HG03469 (cell line): ENCODE measurements around the gene MAP2K5.

Experiments
- ATAC-seq: cut with Tn5 transposase; IDR thresholded peaks from one replicate; pipeline ENCODE4 v1.9.1; 2021; ENCODE audit warnings: mild to moderate bottlenecking, moderate library complexity, moderate number of reproducible peaks; ENCODE audit not compliant: unreplicated experiment

MAP2K5 gene

GRCh38 chr15:67716171-67716570 lies 173.7 kb downstream of the MAP2K5 start:
- no peak for ATAC-seq

- ATAC-seq: no peak
Measured at GRCh38 chr15:67717776-67718175, 175.3 kb downstream of the MAP2K5 start.

DNA sequence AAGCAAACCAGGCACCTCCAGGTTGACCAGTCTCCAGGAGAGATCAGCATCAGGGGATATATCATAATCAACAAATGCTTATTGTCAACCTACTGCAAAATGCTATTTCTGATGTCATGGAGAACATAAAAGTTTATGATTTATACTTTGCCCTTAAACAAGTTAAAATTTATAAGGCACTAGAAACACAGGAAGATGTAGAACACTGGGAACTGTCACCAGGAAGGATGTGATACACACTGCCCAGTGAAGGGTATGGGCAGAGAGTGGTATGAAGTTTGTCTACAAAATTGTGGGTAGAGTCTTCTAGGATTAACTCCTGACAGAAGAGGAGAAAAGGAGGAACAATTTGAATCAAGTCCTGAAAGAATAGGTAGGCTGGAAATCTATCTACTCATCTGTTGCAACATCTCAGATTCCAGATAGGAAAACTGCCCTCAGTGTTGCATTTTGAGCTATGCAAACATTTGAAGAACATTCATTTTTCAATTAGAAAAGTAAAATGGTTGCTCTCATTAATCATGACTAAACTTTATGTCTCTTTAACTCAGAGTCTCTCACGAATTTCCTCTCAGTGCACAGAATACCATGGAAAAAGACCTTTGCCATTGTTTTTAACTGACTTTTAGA lies 176.9 kb downstream of the MAP2K5 start:
- ATAC-seq: no peak

- ATAC-seq: no peak
Measured at GRCh38 chr15:67720556-67721175, 178.2 kb downstream of the MAP2K5 start.

DNA sequence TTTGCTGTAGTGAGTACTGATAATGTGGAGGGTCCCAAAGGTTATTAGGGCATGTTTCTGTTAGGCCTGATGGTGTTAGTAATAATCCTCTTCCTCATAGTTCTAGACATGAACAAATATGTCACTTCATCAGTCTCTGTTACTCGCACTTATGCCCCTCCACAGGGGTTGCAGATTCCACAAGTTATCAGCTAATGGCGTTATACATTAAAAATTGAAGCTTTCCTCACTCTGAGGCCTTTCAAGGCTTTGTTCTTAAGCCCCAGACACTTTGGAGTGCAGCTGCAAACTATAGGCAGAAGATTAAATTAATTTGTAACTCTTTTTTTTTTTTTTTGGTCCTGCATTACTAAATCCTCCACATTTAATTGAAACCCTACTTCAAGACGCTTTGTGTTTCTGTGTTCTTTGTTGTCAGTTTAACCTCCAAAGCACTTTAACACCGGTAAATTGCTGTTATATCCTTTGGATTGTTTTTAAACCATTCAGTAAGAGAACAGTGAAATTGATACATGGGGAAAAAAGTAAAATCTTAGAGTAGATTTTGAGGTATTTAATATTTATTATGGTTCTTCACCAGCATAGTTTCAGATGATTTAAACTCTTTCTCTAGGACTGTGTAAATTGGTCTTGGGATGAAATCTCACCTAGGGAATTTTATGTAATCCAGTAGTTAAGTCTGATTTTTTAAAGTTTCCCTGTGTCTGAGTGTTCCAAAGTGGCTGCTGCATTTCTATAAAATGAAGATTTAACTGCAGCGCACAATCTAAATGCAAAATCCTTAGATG lies 179.7 kb downstream of the MAP2K5 start:
- ATAC-seq: no peak

DNA sequence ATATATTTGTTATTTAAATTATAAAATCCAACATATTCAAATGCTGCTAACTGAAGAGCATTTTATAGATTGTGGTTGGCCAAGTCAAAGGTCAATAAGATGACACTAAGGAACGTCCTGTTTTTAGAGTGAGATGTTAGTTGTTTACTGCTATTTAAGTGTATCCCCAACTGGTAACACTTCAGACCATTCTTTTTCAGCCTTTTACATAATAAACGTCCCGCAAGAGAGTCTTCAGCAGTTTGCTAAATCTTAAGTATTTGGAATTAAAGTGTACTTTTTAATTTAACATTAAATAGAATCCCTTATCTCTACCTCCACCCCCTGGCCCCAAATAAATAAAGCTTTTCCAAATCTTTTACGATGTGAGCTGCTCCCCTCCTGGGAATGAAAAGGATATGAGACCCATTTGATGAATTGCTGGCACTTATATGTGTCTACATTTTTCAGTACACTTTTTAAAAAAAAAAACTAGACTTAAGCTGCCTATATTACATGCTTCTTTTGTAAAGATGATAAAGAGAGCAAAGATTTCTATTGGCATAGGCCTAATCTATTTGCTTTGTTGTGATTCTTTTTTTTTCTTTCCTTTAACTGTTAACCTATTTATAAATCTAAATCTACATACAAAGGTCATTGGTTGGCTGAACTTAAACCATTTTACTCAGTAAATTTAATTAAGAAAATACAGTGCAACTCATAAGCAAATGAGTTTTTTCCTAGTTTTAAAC lies 181.0 kb downstream of the MAP2K5 start:
- ATAC-seq: no peak

GRCh38 chr15:67724691-67725375 lies 182.3 kb downstream of the MAP2K5 start:
- ATAC-seq: no peak

DNA sequence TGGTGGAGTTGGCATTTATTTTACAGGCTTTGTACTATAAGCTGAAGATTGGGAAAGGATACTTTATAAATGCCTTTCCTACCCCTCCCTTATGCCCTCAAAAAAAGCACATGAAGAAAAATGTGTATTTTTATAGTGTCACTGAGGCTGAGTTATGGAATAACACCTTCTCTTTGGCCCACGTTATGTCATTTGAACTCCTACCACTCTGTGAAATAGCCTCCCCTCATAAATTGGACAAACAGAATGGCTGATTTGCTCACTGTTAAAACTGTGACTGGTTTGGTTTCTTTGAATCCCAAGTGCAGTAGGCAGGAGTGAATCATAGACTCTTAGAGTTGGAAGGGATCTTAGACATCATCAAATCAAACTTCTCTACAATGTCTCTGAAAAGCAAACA lies 187.6 kb downstream of the MAP2K5 start:
- no peak for ATAC-seq

GRCh38 chr15:67731112-67731721 lies 188.7 kb downstream of the MAP2K5 start:
- ATAC-seq: no peak

- no peak for ATAC-seq
Measured at GRCh38 chr15:67732164-67732563, 189.7 kb downstream of the MAP2K5 start.

DNA sequence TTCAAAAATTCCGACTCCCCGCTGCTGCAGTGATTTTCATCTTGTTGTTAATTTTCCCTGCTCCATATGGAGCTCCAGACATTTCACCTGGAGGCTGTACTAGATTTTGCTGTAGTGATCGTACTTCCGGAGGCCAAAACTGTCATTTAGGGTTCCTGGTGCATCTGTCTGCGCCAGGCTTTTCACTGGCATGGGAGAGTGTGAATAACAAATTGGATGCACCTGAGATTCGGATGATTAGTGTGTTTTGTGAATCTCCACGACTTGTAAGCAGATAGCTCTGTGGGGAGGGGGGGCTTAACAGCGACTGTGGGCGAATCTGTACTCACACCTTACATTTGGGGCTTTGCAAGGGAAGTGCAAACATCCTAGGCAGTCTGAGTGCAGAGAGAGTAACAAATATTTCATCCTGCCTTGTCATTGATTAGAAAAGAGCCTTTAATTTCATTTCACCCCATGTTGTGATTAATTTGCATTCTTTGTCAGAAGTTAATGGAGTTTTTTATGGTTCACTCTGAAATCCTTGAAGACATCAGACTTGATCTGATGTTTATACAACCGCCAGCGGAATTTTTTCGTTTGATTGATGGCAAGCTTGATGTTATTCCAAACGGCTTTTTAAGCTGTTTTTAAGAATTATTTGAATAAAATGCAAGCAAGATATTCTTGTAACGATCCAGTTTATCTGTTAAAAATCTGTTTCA lies 190.3 kb downstream of the MAP2K5 start:
- ATAC-seq: no peak

- no peak for ATAC-seq
Measured at GRCh38 chr15:67735896-67736295, 193.4 kb downstream of the MAP2K5 start.

DNA sequence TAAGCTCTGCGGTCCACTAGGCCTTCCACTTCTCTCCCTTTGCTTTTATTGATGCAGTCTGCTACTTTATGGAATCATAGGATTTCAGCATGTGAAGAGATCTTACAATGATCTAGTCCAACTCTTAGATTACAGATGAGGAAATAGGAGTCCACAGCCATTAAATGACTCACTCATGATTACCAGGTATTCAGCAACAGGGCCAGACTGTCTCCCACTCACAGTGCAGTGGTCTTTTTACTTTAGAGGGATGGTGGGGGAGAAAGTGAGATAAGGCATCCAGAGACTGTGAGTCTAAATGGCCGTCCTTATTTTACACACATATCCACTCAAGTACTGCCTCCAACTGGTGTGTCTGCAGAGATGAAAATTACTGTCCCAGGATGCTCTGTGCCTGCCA lies 194.3 kb downstream of the MAP2K5 start:
- ATAC-seq: no peak

- ATAC-seq: no peak
Measured at GRCh38 chr15:67738056-67738455, 195.6 kb downstream of the MAP2K5 start.

- ATAC-seq: no peak
Measured at GRCh38 chr15:67740405-67740804, 197.9 kb downstream of the MAP2K5 start.

GRCh38 chr15:67741308-67741707 lies 198.8 kb downstream of the MAP2K5 start:
- ATAC-seq: no peak

DNA sequence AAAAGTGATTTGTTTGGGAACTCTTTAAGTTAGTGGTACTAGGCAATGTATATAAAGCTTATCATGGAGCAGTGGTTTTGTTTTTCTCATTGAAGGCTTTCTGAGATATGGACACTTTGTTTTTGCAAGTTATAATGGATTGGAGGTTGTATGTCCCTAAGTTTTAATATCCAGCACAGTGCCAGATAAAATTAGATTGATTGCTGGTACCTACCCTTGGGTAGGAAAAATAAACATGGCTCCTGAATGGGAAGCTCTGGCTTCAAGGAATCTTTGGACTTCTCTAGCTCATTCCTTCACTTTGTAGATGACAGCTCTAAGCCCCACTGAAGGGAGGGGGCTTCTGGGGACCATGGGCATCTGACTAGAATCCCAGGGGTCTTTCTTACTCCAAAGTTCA lies 201.1 kb downstream of the MAP2K5 start:
- no peak for ATAC-seq

- ATAC-seq: no peak
Measured at GRCh38 chr15:67744331-67745072, 202.0 kb downstream of the MAP2K5 start.
